Activated CD4-positive, alpha-beta T cell treated with anti-CD3 and anti-CD28 coated beads for 24 hours (primary cell): Measurements from ENCODE around the gene CLOCK.

Source experiments
- DNase-seq, 2 donors: peaks; one replicate each; pipeline ENCODE4 v3.0.0-alpha.2; 2020; ENCODE audit warnings: low read depth in 2 of 2

CLOCK gene

DNA sequence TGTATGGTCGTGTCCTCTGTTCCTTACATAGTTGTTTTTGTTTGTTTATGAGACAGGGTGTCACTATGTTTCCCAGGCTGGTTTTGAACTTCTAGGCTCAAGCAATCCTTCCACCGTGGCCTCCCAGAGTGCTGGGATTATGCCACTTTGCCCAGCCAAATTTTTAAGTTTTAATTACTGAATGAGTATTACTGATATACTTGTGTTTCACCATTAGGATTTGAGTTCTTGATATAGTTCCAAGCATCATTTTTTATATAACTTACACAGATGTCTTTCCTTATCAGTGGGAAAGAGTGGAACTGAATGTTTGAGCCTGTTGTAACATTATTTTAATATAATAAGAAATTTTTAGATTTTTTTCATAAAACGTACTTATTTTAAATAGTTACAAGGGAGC, 130.5 kb downstream of the CLOCK start:
- no peak for DNase-seq

DNA sequence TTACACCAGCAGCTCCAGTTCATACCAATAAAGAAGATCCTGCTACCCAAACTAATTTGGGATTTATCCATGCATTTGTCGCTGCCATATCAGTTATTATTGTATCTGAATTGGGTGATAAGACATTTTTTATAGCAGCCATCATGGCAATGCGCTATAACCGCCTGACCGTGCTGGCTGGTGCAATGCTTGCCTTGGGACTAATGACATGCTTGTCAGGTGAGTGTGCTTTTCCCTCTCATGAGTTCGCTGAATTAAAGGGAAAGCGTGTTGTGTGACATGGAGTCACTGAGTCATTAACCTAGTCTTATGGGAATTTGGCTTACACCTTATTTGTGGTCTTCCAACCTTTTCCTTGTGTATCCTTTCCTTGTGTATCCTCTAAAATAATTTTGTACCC, 135.1 kb downstream of the CLOCK start:
- DNase-seq = no peak

DNA sequence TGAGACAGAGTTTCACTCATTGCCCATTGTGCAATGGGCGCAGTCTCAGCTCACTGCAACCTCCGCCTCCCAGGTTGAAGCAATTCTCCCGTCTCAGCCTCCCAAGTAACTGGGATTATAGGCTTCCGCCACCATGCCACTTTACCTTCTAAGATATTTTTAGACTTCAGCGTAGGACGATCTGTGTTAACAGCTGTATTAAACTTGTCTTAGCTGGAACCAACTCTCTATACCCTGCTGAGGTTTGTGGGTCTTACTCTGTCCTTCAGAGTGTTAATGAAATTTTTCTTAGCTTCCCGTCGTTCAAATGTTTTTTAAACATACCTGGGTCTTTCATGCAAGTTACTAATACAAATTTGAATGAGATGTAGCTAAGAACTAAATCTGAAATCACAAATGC, 136.3 kb downstream of the CLOCK start:
- DNase-seq = no peak

DNA sequence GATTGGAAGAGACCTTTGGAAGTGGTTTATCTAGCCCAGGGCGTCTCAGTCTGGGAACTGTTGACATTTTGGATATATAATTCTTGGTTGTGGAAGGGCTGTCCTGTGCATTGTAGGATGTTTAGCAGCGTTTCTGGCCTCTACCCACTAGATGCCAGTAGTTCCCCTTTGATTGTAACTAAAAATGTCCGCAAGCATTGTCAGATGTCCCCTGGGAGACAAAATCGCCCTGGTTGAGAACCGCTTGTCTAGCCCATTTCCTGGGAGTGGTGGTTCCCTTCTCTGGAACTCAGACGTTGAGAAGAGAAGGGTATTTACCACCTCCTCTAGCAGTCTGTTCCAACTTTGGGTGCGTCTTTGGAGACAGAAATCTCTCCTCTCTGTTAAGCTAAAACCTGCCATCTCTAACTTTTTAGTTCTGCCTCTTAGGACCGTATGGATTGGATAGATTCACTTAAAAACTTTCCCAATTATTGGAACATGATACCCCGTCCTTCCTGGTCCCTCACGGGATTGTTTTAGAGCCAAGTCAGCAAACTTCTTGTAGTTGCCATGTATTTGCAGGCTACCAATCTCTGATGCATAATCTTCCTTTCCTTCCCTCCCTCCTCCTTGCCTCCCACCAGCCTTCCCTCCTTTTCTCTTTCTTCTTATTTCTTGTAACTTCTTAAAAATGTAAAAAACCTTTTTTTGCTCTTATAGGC, 137.1 kb downstream of the CLOCK start:
- no peak for DNase-seq

DNA sequence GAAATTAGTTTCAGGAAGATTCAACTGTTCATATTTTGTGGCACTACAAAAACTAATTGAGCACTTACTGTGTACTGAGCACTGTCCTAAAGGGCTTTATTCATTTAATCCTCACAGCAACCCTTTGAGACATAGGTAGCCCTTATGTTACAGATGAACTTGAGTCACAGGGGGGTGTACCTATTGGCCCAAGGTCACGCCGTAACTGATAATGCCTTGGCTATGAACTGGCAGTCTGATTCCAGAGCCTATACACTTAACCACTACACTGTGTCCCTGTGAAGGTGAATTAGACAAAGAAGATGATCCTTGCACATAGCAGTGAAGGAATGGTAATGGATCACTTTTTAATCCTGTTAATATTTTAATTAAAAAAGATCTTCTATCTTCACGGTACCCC, 138.9 kb downstream of the CLOCK start:
- DNase-seq = no peak

DNA sequence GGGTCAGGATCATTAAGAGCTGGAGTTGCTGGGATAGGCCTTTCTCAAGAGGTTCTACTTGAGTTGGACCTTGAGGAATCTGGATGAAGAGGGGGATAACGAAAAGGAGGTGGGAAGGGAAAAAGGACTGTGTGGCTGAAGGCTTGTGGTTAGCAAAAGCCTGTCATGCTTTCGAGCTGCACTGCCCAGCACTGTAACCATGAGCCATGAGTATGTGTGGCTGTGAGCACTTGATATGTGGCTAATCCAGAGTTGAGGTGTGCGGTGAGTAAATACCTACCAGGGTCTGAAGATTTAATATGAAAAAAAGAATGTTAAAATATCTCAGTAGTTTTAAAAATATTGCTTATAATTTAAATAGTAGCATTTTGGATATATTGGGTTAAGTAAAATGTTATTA, 139.6 kb downstream of the CLOCK start:
- no peak for DNase-seq

DNA sequence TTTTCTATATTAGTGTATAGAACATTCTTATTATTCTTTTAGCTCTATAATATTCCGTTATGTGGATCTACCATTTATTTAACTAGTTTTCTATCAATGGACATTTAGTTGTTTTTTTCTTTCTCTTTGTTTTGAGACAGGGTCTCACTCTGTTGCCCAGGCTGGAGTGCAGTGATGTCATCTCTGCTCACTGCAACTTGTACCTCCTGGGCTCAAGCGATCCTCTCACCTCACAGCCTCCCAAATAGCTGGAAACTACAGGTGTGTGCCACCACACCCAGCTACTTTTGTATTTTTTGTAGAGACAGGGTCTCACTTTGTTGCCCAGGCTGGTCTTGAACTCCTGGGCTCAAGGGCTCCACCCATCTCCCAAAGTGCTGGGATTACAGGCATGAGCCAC, 140.2 kb downstream of the CLOCK start:
- no peak for DNase-seq

DNA sequence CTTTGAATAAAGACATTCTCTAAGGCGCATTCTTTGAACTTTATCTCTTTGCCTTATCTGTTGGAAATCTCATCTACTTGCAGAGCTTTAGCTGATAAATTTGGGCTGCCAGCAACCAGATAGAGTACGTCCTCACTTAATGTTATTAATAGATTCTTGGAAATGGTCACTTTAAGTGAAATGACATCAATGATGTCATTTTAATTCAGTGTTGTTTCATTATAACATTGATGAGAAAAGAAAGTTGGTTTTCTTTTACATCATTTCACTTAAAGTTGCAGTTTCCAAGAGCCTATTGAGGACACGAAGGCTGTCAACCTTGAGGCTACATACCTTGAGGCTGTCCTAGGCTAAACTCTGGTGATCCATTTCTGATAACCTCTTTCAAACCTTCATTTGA, 141.6 kb downstream of the CLOCK start:
- DNase-seq = no peak

DNA sequence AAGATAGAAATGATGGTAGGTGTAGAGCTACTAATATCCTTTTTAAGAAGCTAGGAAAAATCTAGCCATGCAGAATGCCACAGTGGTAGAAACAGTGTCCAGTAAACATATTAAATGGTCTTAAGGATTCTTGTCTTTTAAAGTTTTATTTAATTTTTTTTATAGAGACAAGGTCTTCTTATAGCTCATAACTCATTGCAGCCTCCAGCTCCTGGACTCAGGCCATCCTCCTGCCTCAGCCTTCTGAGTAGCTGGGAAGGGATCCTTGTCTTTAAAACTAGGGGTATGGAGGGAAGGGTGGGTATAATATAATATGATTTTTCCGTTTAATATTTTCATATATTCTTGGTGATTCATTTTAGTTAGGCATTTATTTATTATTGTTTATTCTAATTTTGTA, 147.1 kb downstream of the CLOCK start:
- no peak for DNase-seq

DNA sequence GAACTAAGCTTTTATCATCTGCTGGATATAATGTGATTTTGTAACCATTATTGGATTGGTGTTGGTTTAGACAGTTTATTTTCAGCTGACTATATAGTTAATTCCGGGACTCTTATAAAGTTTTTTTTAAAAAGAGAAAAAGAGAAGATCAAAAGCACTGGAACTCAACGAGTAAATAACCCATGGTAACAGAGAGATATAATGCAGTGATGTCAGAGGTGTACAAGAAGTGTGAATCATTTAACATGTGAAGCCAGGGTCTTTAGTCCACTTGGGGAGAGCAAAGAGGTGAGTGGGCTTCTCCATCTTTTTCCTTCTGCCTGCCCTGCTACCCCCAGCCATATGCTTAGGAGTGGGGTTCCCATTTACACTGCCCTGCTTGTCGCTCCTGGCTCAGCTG, 147.7 kb downstream of the CLOCK start:
- no peak for DNase-seq

DNA sequence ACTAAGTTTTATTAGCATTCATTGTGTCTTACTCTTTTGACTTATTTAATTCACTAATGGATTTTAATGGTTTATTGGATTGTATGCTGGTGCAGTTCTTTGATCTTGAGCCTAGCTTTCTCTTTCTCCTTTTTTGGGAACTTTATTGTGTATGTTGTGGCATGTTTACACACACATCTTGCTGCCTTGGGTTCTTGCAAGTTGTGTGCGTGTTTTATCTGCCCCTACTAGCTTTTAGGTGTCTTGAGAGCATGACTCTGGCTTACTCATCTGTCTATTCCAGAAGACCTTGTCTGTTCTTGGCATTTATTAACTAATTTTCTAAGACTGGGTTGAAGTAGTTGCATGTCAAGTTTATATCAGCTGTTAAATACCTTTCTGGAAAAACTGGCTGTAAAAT, 148.2 kb downstream of the CLOCK start:
- no peak for DNase-seq

DNA sequence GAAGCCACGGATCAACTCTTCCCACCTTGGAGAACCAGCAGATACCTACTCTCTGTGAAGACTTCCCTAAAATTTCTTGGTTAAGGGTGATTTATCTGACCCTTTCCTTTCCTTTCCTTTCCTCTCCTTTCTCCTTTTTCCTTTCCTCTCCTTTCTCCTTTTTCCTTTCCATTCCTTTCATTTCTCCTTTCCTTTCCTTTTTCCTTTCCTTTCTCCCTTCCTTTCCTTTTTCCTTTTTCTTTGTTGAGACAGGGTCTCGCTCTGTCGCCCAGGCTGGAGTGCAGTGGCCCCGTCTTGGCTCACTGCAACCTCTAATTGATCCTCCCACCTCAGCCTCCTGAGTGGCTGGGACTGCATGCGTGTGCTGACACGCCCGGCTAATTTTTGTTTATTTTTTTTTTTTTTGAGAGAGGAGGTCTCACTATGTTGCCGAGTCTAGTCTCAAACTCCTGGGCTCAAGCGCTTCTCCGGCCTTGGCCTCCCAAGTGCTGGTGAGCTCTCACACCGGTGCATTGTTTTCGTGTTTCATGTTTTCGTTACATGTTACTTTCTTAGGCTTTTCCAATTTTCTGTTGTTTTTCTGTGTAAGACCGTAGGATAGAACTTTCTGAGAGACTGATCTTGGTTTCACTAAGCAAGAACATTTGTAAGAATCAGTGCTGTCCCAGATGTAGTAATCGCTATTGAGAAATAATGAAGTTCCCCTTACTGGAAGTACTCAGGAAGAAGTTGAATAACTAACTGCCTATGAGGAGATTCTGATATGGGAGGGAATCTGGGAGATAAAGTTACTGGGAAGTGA, 149.0 kb downstream of the CLOCK start:
- DNase-seq = no peak

DNA sequence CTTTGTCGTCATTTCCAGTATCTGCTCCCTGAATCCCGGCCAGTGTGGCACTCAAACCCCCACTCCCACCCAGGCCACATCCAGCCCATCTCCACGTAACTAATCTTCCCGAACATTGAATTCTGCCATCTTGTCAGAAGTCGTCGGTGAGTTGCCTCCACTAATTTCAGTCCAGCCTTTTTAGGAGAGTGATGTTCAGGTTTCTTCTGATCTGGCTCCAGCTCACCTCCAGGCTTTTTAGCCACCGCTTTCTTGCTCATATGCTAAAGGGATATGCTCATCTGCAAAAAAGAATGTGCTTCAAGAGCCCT, 149.6 kb downstream of the CLOCK start:
- no peak for DNase-seq

DNA sequence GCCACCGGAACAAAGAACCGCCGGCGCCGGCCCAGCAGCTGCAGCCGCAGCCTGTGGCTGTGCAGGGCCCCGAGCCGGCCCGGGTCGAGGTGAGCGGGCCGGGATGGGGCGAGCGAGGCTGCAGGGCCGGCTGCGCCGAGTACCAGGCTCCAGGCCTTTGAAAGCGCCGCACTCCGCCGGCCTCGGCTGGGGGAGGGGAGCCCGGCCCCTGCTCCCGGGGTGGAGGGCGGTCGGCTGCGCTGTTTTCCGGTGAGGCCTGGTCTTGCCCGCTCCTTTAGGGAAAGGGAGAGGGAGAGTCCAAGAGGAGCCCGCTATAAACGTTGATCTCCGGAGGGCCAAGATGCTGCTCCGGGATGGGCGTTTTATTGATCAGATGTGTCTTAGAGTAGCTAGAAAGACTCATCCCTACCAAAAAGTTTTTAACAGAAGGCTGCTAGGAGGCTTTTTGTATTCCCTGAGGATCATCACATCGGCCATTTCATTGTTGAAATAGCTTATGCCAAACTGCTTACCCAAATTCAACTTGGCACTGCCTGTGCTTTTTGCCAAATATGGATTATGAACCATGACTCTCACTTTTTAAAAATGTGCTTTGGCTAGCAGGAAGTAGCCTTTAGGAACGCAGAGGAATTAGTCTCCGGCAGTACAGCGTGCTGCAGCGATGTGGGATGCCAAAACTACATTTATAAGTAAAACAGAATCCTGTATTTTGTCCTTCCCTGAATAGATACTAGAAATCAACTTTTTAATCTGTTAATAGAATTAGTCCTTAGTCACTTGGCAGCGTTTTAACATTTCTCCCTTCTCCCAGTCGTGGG, 150.2 kb downstream of the CLOCK start:
- peak in 1 of 2 donors; percentile 13 for DNase-seq

DNA sequence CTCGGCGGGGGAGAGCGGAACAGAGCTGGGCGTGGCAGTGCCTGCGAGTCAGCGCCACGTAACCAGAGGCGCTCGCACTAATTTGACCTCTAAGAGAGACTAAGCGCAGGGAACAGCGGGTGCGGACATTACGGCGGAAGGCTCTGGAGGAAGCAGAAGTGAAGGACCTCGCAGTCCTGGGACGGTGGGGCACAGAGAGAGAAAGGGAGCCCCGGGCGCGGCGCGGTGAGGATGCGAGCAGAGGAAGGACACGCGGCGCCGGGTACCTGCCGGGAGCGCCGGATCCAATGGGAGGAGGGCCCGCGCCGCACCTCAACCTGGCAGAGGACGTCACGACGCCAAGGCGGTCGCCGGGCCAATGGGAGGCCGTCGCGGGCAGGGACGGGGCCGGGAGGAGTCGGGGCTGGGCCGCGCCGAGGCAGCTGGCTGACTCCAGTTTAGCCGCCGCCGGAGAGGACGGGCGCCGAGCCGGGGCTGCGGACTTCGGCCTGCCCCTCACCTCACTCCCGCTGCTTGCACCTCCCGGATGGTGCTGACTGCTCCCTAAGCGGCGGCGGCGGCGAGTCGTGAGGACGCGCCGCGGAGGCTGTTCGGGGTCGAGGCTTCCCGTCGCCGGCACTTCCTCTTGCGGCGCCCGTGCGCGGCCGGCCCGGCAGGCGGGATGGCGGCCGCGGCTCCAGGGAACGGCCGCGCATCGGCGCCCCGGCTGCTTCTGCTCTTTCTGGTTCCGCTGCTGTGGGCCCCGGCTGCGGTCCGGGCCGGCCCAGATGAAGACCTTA, 151.0 kb downstream of the CLOCK start, which contains the start of gene TMEM165:
TSS of gene TMEM165 (plus strand) at position 429 of the 779 bp plus-strand sequence. CDS start at position 662, 233 bp downstream.
- peak; percentile 81 to 87 for DNase-seq

DNA sequence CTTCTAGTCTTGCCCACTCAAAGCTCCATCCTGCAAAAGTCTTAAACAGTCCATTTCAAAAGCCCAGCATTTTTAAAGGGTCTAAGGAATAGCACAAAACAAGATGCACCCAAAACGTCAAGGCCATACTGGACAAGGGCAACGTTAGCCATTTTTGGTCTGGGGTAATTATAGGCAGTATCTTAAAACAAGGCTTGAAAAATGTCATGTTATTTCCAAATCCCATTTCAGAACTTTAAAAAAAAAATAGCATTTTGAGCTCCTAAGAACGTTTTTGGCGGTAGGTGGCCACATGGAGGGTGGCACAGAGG, 151.5 kb downstream of the CLOCK start:
- no peak for DNase-seq

DNA sequence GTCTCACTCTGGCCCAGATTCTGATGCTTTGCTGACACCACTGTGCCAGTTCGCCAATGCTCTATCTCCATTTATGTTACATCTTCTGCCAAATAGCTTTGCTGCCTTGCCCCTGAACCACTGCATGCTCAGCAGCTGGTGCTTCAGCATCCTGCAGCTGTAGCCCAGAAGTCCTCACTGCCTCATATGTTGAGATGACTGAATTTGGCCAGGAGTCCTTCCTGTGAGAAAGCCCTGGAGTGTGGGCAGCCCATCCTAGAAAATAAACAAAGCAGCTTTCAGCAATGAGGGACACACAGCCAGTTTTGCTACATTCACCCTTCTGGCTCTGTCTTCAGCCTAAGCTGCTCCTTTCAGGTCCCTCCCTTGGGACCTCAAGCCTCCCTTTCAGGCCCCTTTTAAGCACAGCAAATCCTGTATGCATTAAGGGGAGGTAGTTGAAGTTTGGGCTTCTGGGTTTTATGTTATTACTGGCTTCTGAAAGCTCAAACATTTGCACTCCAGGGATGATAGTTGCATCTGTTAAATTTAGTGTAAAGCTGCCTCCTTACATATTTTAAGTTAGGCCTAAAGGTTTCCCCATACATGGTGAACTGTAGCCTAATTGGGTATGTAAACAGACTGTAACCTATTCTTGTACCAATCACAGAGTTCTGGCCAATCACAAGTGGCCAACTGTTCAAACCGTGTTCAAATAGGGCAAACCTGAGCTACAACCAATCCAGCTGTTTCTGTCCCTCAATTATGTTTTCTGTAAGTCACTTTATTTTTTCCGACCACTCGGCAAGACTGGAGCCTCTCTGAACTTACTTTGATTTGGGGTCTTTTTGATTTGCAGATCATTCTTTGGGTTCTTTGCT, 153.0 kb downstream of the CLOCK start:
- DNase-seq = no peak

DNA sequence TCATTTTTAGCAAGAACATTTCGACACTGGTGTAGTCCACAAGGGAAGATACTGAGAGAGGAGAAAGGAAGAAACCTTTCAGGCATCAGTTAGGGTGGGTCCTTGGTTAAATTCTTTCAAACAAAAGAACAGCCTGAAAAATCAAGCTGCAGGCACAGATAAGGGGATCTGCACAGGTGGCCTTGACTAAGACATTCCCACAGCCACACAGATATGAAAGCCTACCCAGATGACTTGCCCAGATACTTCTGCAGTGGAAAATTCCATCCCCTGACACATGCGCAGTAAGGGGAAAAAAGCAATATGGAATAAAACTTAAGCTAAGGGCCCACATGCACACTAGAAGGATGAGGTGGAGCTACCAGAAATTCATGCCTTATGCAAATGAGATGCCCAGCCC, 159.9 kb downstream of the CLOCK start:
- no peak for DNase-seq

DNA sequence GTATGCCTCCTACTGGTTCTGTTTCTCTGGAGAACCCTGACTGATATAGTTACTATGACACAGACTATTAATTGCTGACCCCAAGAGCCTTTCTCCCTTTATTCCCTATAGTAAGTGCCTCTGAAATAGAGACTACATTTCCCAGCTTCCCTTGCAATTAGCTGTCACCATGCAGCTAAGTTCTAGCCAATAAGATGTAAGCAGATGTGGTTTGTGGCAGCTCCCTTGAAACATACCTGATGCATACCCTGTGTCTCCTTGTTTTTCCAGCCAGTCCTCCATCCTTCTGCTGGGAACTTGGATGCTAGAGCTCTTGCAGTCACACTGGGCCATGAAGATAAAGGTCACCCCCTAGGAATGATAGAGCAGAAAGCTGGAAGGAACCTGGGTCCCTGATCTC, 160.6 kb downstream of the CLOCK start:
- no peak for DNase-seq

DNA sequence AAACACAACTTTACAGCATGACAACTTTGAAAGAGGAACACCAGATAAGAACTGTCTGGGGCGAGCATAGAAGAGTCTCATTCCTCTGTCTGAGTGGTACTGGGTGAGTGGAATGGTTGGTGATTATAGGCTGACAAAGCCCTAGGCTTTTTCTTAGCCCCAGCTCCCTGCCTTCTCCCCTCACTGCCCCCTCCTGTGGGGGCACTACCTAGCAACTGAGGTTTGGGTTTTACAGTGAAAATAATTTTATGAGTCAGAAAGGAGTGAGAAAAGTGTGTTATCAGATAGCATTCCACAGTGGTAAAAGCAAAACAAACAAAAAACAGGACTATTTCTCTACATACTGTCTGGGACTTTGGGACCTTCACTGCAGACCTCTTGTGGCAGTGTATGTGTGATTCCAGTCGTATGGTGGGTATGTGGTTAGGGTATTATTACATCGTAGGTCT, 161.5 kb downstream of the CLOCK start:
- no peak for DNase-seq

DNA sequence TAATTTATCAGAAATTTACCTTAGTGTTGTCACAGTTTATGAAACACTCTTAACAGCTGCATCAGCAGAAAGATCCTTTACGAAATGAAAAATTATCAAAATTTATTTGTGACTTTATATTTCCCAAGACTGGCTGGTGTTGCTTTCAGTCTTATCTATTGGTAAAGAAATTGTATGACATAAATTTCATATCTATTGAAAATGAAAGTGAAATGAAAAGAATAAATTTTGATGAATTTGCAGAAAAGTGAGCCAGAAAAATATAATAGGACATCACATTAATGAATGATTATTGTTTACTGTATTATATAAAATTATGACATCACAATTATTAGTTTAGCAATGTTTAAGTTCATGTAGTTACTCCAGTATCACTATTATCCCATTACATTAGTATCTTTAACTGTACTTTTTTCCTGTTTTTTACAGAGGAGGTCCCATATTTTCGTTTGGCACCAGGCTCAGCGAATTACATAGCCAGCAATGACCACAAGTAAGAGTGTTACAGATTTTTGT, 164.2 kb downstream of the CLOCK start:
- DNase-seq = no peak
